Motor neuron (in vitro differentiated cells): ENCODE measurements around the gene CORO1C. TPM values are rescaled to one million over a fixed set of nuclear protein-coding genes. Genes with fewer than 3 reads are reported as not detected.
"Not testable (repeated sequence)": the region's sequence is repeated elsewhere in the genome, so short reads cannot be mapped to it uniquely, and the experiment has no call there.

Experiments used
- ATAC-seq, 8 experiments: fragments of 200-7000 bp; cut with Tn5 transposase; replicated peaks in 6 of 8; 2 replicates each; pipeline ENCODE4 v1.8.0; 2021; ENCODE audit warnings: mild to moderate bottlenecking in 8 of 8, moderate library complexity in 8 of 8
- H3K27ac ChIP-seq, 2 donors: fragments of 250-450 bp; sonication (Bioruptor Pico); 2 replicates each; pipeline ENCODE4 v1.9.0; 2021; ENCODE audit warnings: antibody characterized with exemption in 2 of 2, mild to moderate bottlenecking in 2 of 2, moderate library complexity in 1 of 2
- H3K4me1 ChIP-seq, 2 donors: fragments of 250-450 bp; sonication (Bioruptor Pico); replicated peaks in 1 of 2; 2 replicates each; pipeline ENCODE4 v1.6.1; 2021; ENCODE audit warnings: antibody characterized with exemption in 2 of 2, mild to moderate bottlenecking in 2 of 2, moderate library complexity in 1 of 2
- H3K4me3 ChIP-seq, 5 donors: fragments of 250-450 bp; sonication (Bioruptor Pico); 2 replicates each; pipeline ENCODE4 v1.9.0; 2021; ENCODE audit warnings: antibody characterized with exemption in 5 of 5, mild to moderate bottlenecking in 5 of 5, moderate library complexity in 4 of 5
- WGBS, 10 experiments: fragments of 450-650 bp; shearing (Covaris generic); methylation state at CpG; one replicate each; pipeline ENCODE4 v1.0.0; 2022; 5-methylcytosine and 5-hydroxymethylcytosine counted together
- in situ Hi-C, 9 experiments: fragments of 400-800 bp; cut with MboI; loops; one replicate each; pipeline ENCODE4 v1.15.0; 2021; ENCODE audit warnings: low sequenced_read_pairs in 9 of 9, low pct_unique_long_range_greater_than_20kb in 2 of 9; ENCODE audit not compliant: unreplicated experiment in 9 of 9
- total RNA-seq, 8 experiments: library from RNA; unstranded; fragments of 300-600 nt; gene quantifications; 2 replicates each; pipeline versions ENCODE4 v1.2.3 to v1.2.4, GENCODE V29; 2022

CORO1C gene
- total RNA-seq, 8 experiments from 2014 or later, result 35.4 to 75.1 (median 50.2) TPM

- 0 to 86% (median 76%) methylated on average over 1 to 2 of the region's 4 CpGs; no CpG with 5 or more reads in 7 of the 10 experiments for WGBS, 10 experiments
- H3K27ac ChIP-seq, result no peak overlapping the region
- in situ Hi-C loops, result no loop called here
Observed at GRCh38 chr12:108622421-108622820, 108.9 kb downstream of the CORO1C start.

GRCh38 chr12:108621161-108621560 lies 110.2 kb downstream of the CORO1C start:
- H3K4me3 ChIP-seq, result no peak overlapping the region
- in situ Hi-C loops, result no loop called here
- 75 to 100% (median 100%) methylated on average over 1 to 3 of the region's 3 CpGs; no CpG with 5 or more reads in 3 of the 10 experiments for WGBS, 10 experiments
- H3K4me1 ChIP-seq, result peaks cover 4 to 6% of the 10 kb centered on the region in 2 donors
- ATAC-seq, result no peak
- no peak overlapping the region for H3K27ac ChIP-seq

More at GRCh38 chr12:108622421-108622820, 108.9 kb downstream of the CORO1C start:
- Histone ChIP-seq H3K4me1 (peaks cover 4 to 6% of the 10 kb centered on the region in 2 donors), H3K4me3 (no peak overlapping the region)
- ATAC-seq, result peak; percentile 27 to 65 (median 40)

GRCh38 chr12:108620236-108620879 lies 111.0 kb downstream of the CORO1C start:
- in situ Hi-C loops, result no loop called here
- peak overlapping the region in 1 of 2 donors; percentile 13 for H3K27ac ChIP-seq
- WGBS, 10 experiments, result 79 to 93% (median 84%) methylated on average over 4 to 9 of the region's 10 CpGs; no CpG with 5 or more reads in 3 of the 10 experiments

GRCh38 chr12:108619369-108620160 lies 111.8 kb downstream of the CORO1C start:
- ATAC-seq, result no peak

More at GRCh38 chr12:108620236-108620879, 111.0 kb downstream of the CORO1C start:
- no peak for ATAC-seq
- Histone ChIP-seq H3K4me3 (no peak overlapping the region), H3K4me1 (peaks cover 4 to 6% of the 10 kb centered on the region in 2 donors)

GRCh38 chr12:108618953-108619274 lies 112.4 kb downstream of the CORO1C start:
- not testable (repeated sequence) for H3K4me1 ChIP-seq, H3K27ac ChIP-seq, ATAC-seq, H3K4me3 ChIP-seq
- 40 to 88% (median 81%) methylated on average over 1 to 4 of the region's 4 CpGs; no CpG with 5 or more reads in 3 of the 10 experiments for WGBS, 10 experiments
- in situ Hi-C loops, result loop anchor here in 2 of 9 experiments (5.0 to 10.0 kb wide), 2 partner anchors 54 to 57 kb away; partner anchors contain the start of genes ISCU (in 2 of the 2) and SART3 (in 2 of the 2)

More at GRCh38 chr12:108619369-108620160, 111.8 kb downstream of the CORO1C start:
- in situ Hi-C loops, result loop anchor here in 2 of 9 experiments (5.0 to 10.0 kb wide), 2 partner anchors 55 to 57 kb away; partner anchors contain the start of genes ISCU (in 2 of the 2) and SART3 (in 2 of the 2)
- 60 to 85% (median 74%) methylated on average over 2 to 11 of the region's 14 CpGs; no CpG with 5 or more reads in 1 of the 10 experiments for WGBS, 10 experiments
- Histone ChIP-seq H3K4me3 (no peak overlapping the region), H3K27ac (no peak overlapping the region), H3K4me1 (peaks cover 4 to 6% of the 10 kb centered on the region in 2 donors)

GRCh38 chr12:108618079-108618952 lies 113.0 kb downstream of the CORO1C start:
- 6 to 54% (median 17%) methylated on average over 3 to 12 of the region's 16 CpGs; no CpG with 5 or more reads in 1 of the 10 experiments for WGBS, 10 experiments
- in situ Hi-C loops, result loop anchor here in 2 of 9 experiments (5.0 to 10.0 kb wide), 2 partner anchors 54 to 56 kb away; partner anchors contain the start of genes ISCU (in 2 of the 2) and SART3 (in 2 of the 2)
- Histone ChIP-seq H3K27ac (no peak overlapping the region), H3K4me1 (peaks cover 4 to 6% of the 10 kb centered on the region in 2 donors), H3K4me3 (no peak overlapping the region)
- ATAC-seq, result peak; percentile 84 to 98 (median 95)

GRCh38 chr12:108616941-108617858 lies 114.1 kb downstream of the CORO1C start:
- in situ Hi-C loops, result loop anchor here in 2 of 9 experiments (5.0 to 10.0 kb wide), 2 partner anchors 52 to 55 kb away; partner anchors contain the start of genes ISCU (in 2 of the 2) and SART3 (in 2 of the 2)
- H3K4me1 ChIP-seq, result peaks cover 0 to under 1% of the 10 kb centered on the region in 2 donors
- WGBS, 10 experiments, result 20 to 89% (median 70%) methylated on average over 1 to 9 of the region's 14 CpGs; no CpG with 5 or more reads in 3 of the 10 experiments
- H3K4me3 ChIP-seq, result no peak overlapping the region
- no peak for ATAC-seq
- H3K27ac ChIP-seq, result no peak overlapping the region

GRCh38 chr12:108616359-108616758 lies 115.0 kb downstream of the CORO1C start:
- Histone ChIP-seq H3K27ac (no peak overlapping the region), H3K4me3 (no peak overlapping the region), H3K4me1 (no peaks in the 10 kb centered on the region)
- no peak for ATAC-seq
- in situ Hi-C loops, result loop anchor here in 2 of 9 experiments (5.0 to 10.0 kb wide), 2 partner anchors 52 to 54 kb away; partner anchors contain the start of genes ISCU (in 2 of the 2) and SART3 (in 2 of the 2)
- WGBS, 10 experiments, result 60 to 100% (median 87%) methylated on average over 1 to 2 of the region's 2 CpGs

- WGBS, 10 experiments, result 17 to 83% (median 22%) methylated on average over 1 of the region's 1 CpG; no CpG with 5 or more reads in 7 of the 10 experiments
- Histone ChIP-seq H3K4me3 (no peak overlapping the region), H3K27ac (no peak overlapping the region), H3K4me1 (no peaks in the 10 kb centered on the region)
- ATAC-seq, result no peak
- in situ Hi-C loops, result loop anchor here in 2 of 9 experiments (5.0 to 10.0 kb wide), 2 partner anchors 51 to 54 kb away; partner anchors contain the start of genes ISCU (in 2 of the 2) and SART3 (in 2 of the 2)
Observed at GRCh38 chr12:108615918-108616317, 115.4 kb downstream of the CORO1C start.

- in situ Hi-C loops, result loop anchor here in 2 of 9 experiments (5.0 to 10.0 kb wide), 2 partner anchors 50 to 52 kb away; partner anchors contain the start of genes ISCU (in 2 of the 2) and SART3 (in 2 of the 2)
- 64 to 100% (median 84%) methylated on average over 1 to 5 of the region's 6 CpGs; no CpG with 5 or more reads in 2 of the 10 experiments for WGBS, 10 experiments
- no peak for ATAC-seq
- Histone ChIP-seq H3K27ac (no peak overlapping the region), H3K4me1 (no peaks in the 10 kb centered on the region), H3K4me3 (no peak overlapping the region)
Observed at GRCh38 chr12:108614639-108615038, 116.7 kb downstream of the CORO1C start.

GRCh38 chr12:108614041-108614440 lies 117.3 kb downstream of the CORO1C start:
- Histone ChIP-seq H3K4me3 (no peak overlapping the region), H3K4me1 (no peaks in the 10 kb centered on the region), H3K27ac (no peak overlapping the region)
- in situ Hi-C loops, result loop anchor here in 1 of 9 experiments (10.0 kb wide), 1 partner anchor 49 kb away; the partner anchor contains the start of genes ISCU and SART3
- no peak for ATAC-seq
- 52 to 80% (median 80%) methylated on average over 1 to 2 of the region's 4 CpGs; no CpG with 5 or more reads in 5 of the 10 experiments for WGBS, 10 experiments
